Chondrocyte (in vitro differentiated cells): ENCODE results near the gene CDK5RAP3. TPM values are rescaled to one million over a fixed set of nuclear protein-coding genes. Genes with fewer than 3 reads are reported as not detected.
"Not testable (repeated sequence)": the region's sequence is repeated elsewhere in the genome, so short reads cannot be mapped to it uniquely, and the experiment has no call there.

ENCODE experiments used
- DNase-seq: peaks from one replicate; pipeline ENCODE4 v3.0.0; 2021; ENCODE audit warnings: mixed read lengths, low spot score
- H3K27ac Mint-ChIP-seq: one replicate; pipeline ENCODE4 v1.8.0; 2021; ENCODE audit warnings: mild to moderate bottlenecking, moderate library complexity, mixed read lengths; ENCODE audit not compliant: unreplicated experiment
- H3K27me3 Mint-ChIP-seq: 2 replicates; pipeline ENCODE4 v1.8.0; 2021; ENCODE audit warnings: low read depth, mixed read lengths
- H3K36me3 Mint-ChIP-seq: 2 replicates; pipeline ENCODE4 v1.8.0; 2021; ENCODE audit warnings: low read depth, mixed read lengths
- H3K4me1 Mint-ChIP-seq: 2 replicates; pipeline ENCODE4 v1.8.0; 2021; ENCODE audit warnings: low read depth, mild to moderate bottlenecking, mixed read lengths
- H3K4me3 Mint-ChIP-seq: one replicate; pipeline ENCODE4 v1.8.0; 2021; ENCODE audit warnings: mild to moderate bottlenecking, moderate library complexity, mixed read lengths; ENCODE audit not compliant: unreplicated experiment
- H3K9me3 Mint-ChIP-seq: 2 replicates; pipeline ENCODE4 v1.8.0; 2021; ENCODE audit warnings: low read depth, mixed read lengths
- total RNA-seq: library from RNA; stranded (reverse); gene quantifications from 3 replicates; pipeline ENCODE4 v1.2.1, GENCODE V29; 2021
- TF ChIP-seq, protein P1 (sequence below): fragments of 200-600 bp; sonication (generic); IDR thresholded peaks from 2 replicates; pipeline ENCODE4 v1.5.0; 2021; ENCODE audit warnings: antibody characterized with exemption, mild to moderate bottlenecking, moderate library complexity

The CDK5RAP3 gene
- total RNA-seq, 1 donor from 2014 or later, result 99.2 TPM

DNA sequence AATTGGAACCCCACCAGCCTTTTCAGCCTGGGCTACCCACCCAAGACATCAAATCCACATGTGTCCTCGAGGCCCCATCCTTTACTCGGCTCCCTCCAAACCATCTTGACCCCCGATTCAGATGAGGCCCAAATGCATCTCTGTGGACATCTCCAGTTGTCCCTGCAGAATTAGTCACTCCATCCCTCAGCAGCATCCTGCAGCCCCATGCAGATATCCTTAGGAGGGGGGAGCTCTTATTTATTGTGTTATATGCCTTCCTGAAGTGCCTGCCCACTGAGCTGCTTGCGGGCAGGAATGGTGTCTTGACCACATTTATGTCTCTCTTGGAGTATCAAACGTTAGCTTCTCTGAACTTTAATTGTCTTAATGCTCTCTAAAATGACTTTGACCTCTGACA is 15.6 kb downstream of the CDK5RAP3 start:
- Mint-ChIP-seq H3K4me1 (peaks cover 14% of the 10 kb centered on the region), H3K9me3 (no peaks in the 10 kb centered on the region), H3K4me3 (no peak overlapping the region), H3K27ac (no peak overlapping the region), H3K36me3 (peaks cover 5% of the 10 kb centered on the region), H3K27me3 (no peaks in the 10 kb centered on the region)
- no peak for DNase-seq
- TF ChIP-seq, protein P1, sequence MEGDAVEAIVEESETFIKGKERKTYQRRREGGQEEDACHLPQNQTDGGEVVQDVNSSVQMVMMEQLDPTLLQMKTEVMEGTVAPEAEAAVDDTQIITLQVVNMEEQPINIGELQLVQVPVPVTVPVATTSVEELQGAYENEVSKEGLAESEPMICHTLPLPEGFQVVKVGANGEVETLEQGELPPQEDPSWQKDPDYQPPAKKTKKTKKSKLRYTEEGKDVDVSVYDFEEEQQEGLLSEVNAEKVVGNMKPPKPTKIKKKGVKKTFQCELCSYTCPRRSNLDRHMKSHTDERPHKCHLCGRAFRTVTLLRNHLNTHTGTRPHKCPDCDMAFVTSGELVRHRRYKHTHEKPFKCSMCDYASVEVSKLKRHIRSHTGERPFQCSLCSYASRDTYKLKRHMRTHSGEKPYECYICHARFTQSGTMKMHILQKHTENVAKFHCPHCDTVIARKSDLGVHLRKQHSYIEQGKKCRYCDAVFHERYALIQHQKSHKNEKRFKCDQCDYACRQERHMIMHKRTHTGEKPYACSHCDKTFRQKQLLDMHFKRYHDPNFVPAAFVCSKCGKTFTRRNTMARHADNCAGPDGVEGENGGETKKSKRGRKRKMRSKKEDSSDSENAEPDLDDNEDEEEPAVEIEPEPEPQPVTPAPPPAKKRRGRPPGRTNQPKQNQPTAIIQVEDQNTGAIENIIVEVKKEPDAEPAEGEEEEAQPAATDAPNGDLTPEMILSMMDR, result no peak

DNA sequence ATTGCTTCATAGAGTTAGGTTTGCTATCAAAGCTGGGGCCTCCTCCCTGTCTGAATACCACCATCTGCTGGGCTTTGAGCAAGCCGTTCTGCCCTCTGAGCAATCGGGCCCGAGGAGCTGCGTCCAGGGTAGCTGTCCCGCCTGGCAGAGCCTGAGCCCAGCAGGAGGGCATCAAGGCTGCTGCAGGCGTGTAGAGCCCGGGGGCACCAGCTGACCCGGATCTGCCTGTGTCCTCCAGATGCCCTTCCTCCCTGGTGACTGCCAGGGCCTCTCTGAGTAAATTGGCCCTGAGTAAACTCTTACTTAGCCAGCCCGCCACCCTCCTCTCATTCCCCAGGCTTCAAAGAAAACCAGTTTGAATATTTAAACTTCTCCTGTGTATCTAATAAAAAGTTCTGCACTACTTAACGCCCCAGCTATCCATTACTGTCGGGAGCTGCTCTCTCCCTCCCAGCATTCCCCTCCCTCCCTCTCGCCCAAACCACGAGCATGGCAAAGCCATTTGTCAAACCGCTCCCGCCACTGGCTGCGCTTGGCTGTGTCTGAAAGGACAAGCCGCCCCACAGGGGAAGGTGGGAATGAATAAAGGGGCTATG is 16.4 kb downstream of the CDK5RAP3 start:
- Mint-ChIP-seq H3K4me1 (peaks cover 14% of the 10 kb centered on the region), H3K27me3 (no peaks in the 10 kb centered on the region), H3K36me3 (peaks cover 3% of the 10 kb centered on the region), H3K27ac (no peak overlapping the region), H3K4me3 (no peak overlapping the region), H3K9me3 (no peaks in the 10 kb centered on the region)
- TF ChIP-seq, protein P1, result no peak
- DNase-seq, result no peak

DNA sequence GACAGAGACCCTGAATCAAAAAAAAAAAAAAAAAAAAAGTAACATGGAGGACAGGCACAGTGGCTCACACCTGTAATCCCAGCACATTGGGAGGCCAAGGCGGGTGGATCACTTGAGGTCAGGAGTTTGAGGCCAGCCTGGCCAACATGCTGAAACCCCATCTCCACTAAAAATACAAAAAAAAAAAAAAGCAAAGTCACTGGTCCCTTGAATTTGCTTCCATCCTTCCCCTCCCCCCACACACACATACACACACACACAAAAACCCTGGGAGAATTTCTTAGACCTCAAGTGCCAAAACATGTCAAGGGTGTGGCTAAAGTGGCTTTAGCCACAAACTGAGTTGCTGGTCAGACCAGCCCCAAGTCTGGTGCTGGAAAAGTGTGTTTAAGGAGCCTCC is 17.5 kb downstream of the CDK5RAP3 start:
- not testable (repeated sequence) for H3K36me3 Mint-ChIP-seq, H3K4me3 Mint-ChIP-seq, H3K27me3 Mint-ChIP-seq, H3K27ac Mint-ChIP-seq, DNase-seq, H3K9me3 Mint-ChIP-seq
- peaks cover 14% of the 10 kb centered on the region for H3K4me1 Mint-ChIP-seq

DNA sequence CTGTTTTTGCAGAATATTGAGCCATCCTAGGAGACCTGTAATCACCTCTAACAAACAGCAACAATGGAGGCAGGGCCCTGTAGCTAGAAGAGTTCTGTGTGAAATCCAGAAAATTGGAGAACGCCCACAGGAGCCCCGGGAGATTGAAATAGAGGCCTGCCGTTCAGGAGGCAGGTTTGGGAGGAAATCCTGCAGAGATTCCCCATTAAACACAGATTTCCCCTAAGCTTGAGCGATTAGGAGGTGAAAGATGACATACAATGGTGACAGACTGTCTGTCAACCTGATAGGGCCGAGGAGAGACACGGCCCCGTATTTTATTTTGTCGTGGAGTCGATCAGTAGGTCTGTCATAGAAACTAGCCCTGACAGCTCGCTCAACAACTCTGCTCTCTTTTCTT is 18.2 kb downstream of the CDK5RAP3 start:
- H3K27ac Mint-ChIP-seq, result no peak overlapping the region
- H3K27me3 Mint-ChIP-seq, result no peaks in the 10 kb centered on the region
- H3K4me3 Mint-ChIP-seq, result no peak overlapping the region
- no peak for DNase-seq
- TF ChIP-seq, protein P1, result no peak
- H3K9me3 Mint-ChIP-seq, result no peaks in the 10 kb centered on the region
- H3K4me1 Mint-ChIP-seq, result peaks cover 14% of the 10 kb centered on the region
- no peaks in the 10 kb centered on the region for H3K36me3 Mint-ChIP-seq

DNA sequence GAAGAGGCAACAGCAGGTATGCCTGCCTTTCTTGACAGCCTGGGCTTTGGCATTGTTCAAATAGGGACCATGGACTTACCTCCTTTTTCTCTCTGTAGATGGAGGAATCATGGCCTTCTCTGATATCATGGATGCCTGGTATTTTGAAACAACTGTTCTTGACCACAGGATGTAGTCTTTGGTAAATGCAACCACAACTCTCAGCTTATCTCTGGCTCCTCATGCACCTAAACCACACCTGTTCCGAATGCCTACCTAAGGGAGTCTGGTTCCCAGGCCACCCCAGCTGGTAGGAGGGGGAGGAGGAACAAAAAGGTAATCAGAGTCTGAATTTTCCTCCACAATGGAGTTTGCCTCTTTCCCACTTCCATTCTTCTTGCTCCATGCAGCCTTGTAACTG is 18.8 kb downstream of the CDK5RAP3 start:
- Mint-ChIP-seq H3K27ac (no peak overlapping the region), H3K36me3 (no peaks in the 10 kb centered on the region), H3K27me3 (no peaks in the 10 kb centered on the region), H3K4me3 (no peak overlapping the region), H3K9me3 (no peaks in the 10 kb centered on the region), H3K4me1 (peaks cover 14% of the 10 kb centered on the region)
- TF ChIP-seq, protein P1, result no peak
- DNase-seq, result no peak

DNA sequence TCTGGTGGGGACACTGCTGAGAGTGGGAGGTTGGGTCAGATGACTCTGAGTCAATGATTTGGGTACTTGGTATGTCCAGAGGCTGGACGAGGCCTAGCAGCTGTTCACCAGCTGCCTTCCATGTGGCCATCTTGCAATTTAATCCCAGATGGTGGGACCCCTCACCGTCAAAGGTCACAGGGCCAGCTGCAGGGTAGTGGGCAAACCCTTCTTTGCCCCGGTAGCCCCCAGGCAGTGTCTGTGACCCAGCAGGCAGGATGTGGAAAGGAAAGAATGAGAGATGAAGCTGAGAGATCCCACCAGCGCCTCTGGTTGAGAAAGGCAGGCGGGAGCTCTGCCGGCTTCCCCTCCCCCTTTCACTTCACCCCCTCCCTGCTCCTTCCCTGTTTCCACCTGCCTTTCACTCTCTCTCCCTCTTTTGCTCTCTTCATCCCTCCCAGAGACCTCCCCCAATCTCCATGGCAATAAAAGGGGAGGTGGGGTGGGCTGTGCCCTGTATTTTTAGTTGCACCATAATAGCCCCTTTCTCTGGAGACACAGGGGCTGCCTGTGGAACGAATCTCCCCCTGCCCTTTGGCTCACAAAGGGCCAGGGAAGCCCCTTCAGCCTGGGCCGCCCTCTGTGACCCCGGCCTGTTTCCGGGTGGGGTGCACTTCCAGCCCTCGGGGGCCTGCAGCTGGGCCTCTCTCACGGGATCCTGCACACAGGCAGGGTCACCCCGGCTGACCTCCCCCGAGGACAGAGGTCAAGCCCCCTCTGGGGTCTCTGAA is 20.2 kb downstream of the CDK5RAP3 start:
- Mint-ChIP-seq H3K4me1 (peaks cover 14% of the 10 kb centered on the region), H3K27ac (no peak overlapping the region), H3K4me3 (no peak overlapping the region), H3K36me3 (no peaks in the 10 kb centered on the region), H3K9me3 (no peaks in the 10 kb centered on the region), H3K27me3 (no peaks in the 10 kb centered on the region)
- no peak for DNase-seq
- TF ChIP-seq, protein P1, result no peak
